ENCODE measurements around the gene CILP. TPM values are rescaled to one million over a fixed set of nuclear protein-coding genes. Genes with fewer than 3 reads are reported as not detected.
A peak's percentile ranks its signal among the peaks of the same experiment; 100 is the strongest.
"Not testable (repeated sequence)": the region's sequence is repeated elsewhere in the genome, so short reads cannot be mapped to it uniquely, and the experiment has no call there.

The CILP gene
- total RNA-seq, 2 experiments from 2014 or later: 0.05 TPM; not detected in 1

GRCh38 chr15:65184868-65185717 lies 26.2 kb downstream of the CILP start, which contains the start of gene CLPX:
CLPX (minus strand) TSS chr15:65185342; CDS start chr15:65185153, 189 bp downstream.
- DNase-seq: peak; percentile 93
- H3K27ac Mint-ChIP-seq: peak within 1 kb of the TSS; percentile 88
- POLR2A ChIA-PET: interaction anchor here (0.7 to 3.1 kb wide), 8 partner anchors 24 to 684 kb away, joined by 3 to 33 read pairs (median 4); partner anchors contain the start of genes PARP16, RAB11A and RNU5B-1
- intact Hi-C loops (cut with micrococcal nuclease): loop anchor here (1.0 to 10.0 kb wide), 5 partner anchors 52 to 196 kb away; partner anchors contain the start of genes PDCD7, RNU5A-1, RNU5B-1 and SPG21
- H3K4me3 Mint-ChIP-seq: peak within 1 kb of the TSS; percentile 95
- CTCF ChIA-PET: interaction anchor here (0.8 to 3.7 kb wide), 7 partner anchors 27 to 200 kb away, joined by 3 to 20 read pairs (median 4); partner anchors contain the start of genes CILP, PARP16 and RNU5B-1
- peaks cover 30% of the 10 kb centered on the region for H3K4me1 Mint-ChIP-seq (ENCODE audit: low read depth)
- H3K9me3 Mint-ChIP-seq: no peaks in the 10 kb centered on the region
- no peaks in the 10 kb centered on the region for H3K27me3 Mint-ChIP-seq
- peaks cover 11% of the 10 kb centered on the region for H3K36me3 Mint-ChIP-seq

- peak; percentile 55 for DNase-seq
- ChIA-PET CTCF (interaction anchor here (2.1 to 3.7 kb wide), 3 partner anchors 27 to 113 kb away, joined by 4 to 20 read pairs (median 14); partner anchors contain the start of genes CILP and PARP16), POLR2A (interaction anchor here (1.3 to 3.1 kb wide), 6 partner anchors 24 to 340 kb away, joined by 3 to 33 read pairs (median 4); partner anchors contain the start of genes PARP16 and RNU5B-1)
- Mint-ChIP-seq H3K4me1 (ENCODE audit: low read depth) (peaks cover 32% of the 10 kb centered on the region), H3K36me3 (peaks cover 15% of the 10 kb centered on the region), H3K27me3 (no peaks in the 10 kb centered on the region), H3K27ac (peak overlapping the region; percentile 88), H3K4me3 (peak overlapping the region; percentile 95), H3K9me3 (no peaks in the 10 kb centered on the region)
- intact Hi-C loops (cut with micrococcal nuclease): loop anchor here (2.0 to 10.0 kb wide), 3 partner anchors 52 to 150 kb away; partner anchors contain the start of genes PDCD7 and RNU5B-1
These were observed 26.9 kb downstream of the CILP start for GRCh38 chr15:65184305-65184867.

- intact Hi-C loops (cut with micrococcal nuclease): loop anchor here (2.0 to 10.0 kb wide), 3 partner anchors 51 to 149 kb away; partner anchors contain the start of genes PDCD7 and RNU5B-1
- H3K36me3 Mint-ChIP-seq: peaks cover 17% of the 10 kb centered on the region
- peak overlapping the region; percentile 95 for H3K4me3 Mint-ChIP-seq
- POLR2A ChIA-PET: interaction anchor here (1.3 to 3.1 kb wide), 3 partner anchors 23 to 121 kb away, joined by 3 to 33 read pairs (median 4); partner anchors contain the start of genes PARP16 and RNU5B-1
- no peak for DNase-seq
- CTCF ChIA-PET: interaction anchor here (3.7 kb wide), 1 partner anchor 103 kb away, joined by 20 read pairs; the partner anchor contains the start of gene PARP16
- peaks cover 32% of the 10 kb centered on the region for H3K4me1 Mint-ChIP-seq (ENCODE audit: low read depth)
- H3K9me3 Mint-ChIP-seq: no peaks in the 10 kb centered on the region
- H3K27ac Mint-ChIP-seq: peak overlapping the region; percentile 88
- H3K27me3 Mint-ChIP-seq: no peaks in the 10 kb centered on the region
These were observed 27.5 kb downstream of the CILP start for GRCh38 chr15:65183865-65184159.

GRCh38 chr15:65182538-65182937 lies 28.7 kb downstream of the CILP start:
- DNase-seq: no peak
- POLR2A ChIA-PET: interaction anchor here (1.5 to 1.8 kb wide), 2 partner anchors 104 to 122 kb away, joined by 4 to 9 read pairs; partner anchors contain the start of genes PARP16 and RNU5B-1
- Mint-ChIP-seq H3K4me3 (peak overlapping the region; percentile 95), H3K27ac (no peak overlapping the region), H3K4me1 (ENCODE audit: low read depth) (peaks cover 32% of the 10 kb centered on the region), H3K36me3 (peaks cover 17% of the 10 kb centered on the region), H3K9me3 (no peaks in the 10 kb centered on the region), H3K27me3 (no peaks in the 10 kb centered on the region)
- intact Hi-C loops (cut with micrococcal nuclease): loop anchor here (10.0 kb wide), 1 partner anchor 148 kb away; no protein-coding TSS in a partner anchor
- CTCF ChIA-PET: interaction anchor here (0.7 to 1.2 kb wide), 3 partner anchors 104 to 149 kb away, joined by 3 to 4 read pairs (median 3); partner anchors contain the start of gene PARP16

- not testable (repeated sequence) for H3K27me3 Mint-ChIP-seq, DNase-seq, H3K27ac Mint-ChIP-seq, H3K4me3 Mint-ChIP-seq, H3K9me3 Mint-ChIP-seq
- POLR2A ChIA-PET: interaction anchor here (1.5 kb wide), 1 partner anchor 123 kb away, joined by 9 read pairs; the partner anchor contains the start of gene RNU5B-1
- peaks cover 17% of the 10 kb centered on the region for H3K36me3 Mint-ChIP-seq
- CTCF ChIA-PET: interaction anchor here (0.7 to 1.2 kb wide), 3 partner anchors 105 to 148 kb away, joined by 3 to 4 read pairs (median 4); partner anchors contain the start of gene PARP16
- intact Hi-C loops (cut with micrococcal nuclease): loop anchor here (10.0 kb wide), 1 partner anchor 147 kb away; no protein-coding TSS in a partner anchor
- peaks cover 32% of the 10 kb centered on the region for H3K4me1 Mint-ChIP-seq (ENCODE audit: low read depth)
These were observed 29.5 kb downstream of the CILP start for GRCh38 chr15:65181582-65182353.

- H3K9me3 Mint-ChIP-seq: no peaks in the 10 kb centered on the region
- H3K27me3 Mint-ChIP-seq: no peaks in the 10 kb centered on the region
- DNase-seq: no peak
- H3K27ac Mint-ChIP-seq: no peak overlapping the region
- ChIA-PET POLR2A (no interaction called here), CTCF (interaction anchor here (1.0 to 1.3 kb wide), 2 partner anchors 32 to 220 kb away, joined by 3 read pairs; partner anchors contain the start of gene CILP)
- intact Hi-C loops (cut with micrococcal nuclease): loop anchor here (10.0 kb wide), 1 partner anchor 145 kb away; no protein-coding TSS in a partner anchor
- H3K36me3 Mint-ChIP-seq: peaks cover 23% of the 10 kb centered on the region
- no peak overlapping the region for H3K4me3 Mint-ChIP-seq
- H3K4me1 Mint-ChIP-seq (ENCODE audit: low read depth): peaks cover 27% of the 10 kb centered on the region
These were observed 31.1 kb downstream of the CILP start for GRCh38 chr15:65180167-65180566.

GRCh38 chr15:65177901-65178300 lies 33.4 kb downstream of the CILP start:
- H3K27me3 Mint-ChIP-seq: no peaks in the 10 kb centered on the region
- CTCF ChIA-PET: no interaction called here
- H3K4me3 Mint-ChIP-seq: no peak overlapping the region
- H3K4me1 Mint-ChIP-seq (ENCODE audit: low read depth): peaks cover 15% of the 10 kb centered on the region
- H3K27ac Mint-ChIP-seq: no peak overlapping the region
- H3K9me3 Mint-ChIP-seq: no peaks in the 10 kb centered on the region
- intact Hi-C loops (cut with micrococcal nuclease): no loop called here
- POLR2A ChIA-PET: no interaction called here
- no peak for DNase-seq
- peaks cover 22% of the 10 kb centered on the region for H3K36me3 Mint-ChIP-seq

- Mint-ChIP-seq H3K36me3 (peaks cover 26% of the 10 kb centered on the region), H3K9me3 (no peaks in the 10 kb centered on the region), H3K4me1 (ENCODE audit: low read depth) (peaks cover 5% of the 10 kb centered on the region), H3K27me3 (no peaks in the 10 kb centered on the region), H3K4me3 (no peak overlapping the region), H3K27ac (no peak overlapping the region)
- DNase-seq: no peak
- intact Hi-C loops (cut with micrococcal nuclease): no loop called here
- CTCF ChIA-PET: interaction anchor here (0.6 kb wide), 1 partner anchor 113 kb away, joined by 3 read pairs; no protein-coding TSS in a partner anchor
- POLR2A ChIA-PET: no interaction called here
These were observed 35.2 kb downstream of the CILP start for GRCh38 chr15:65176056-65176455.

GRCh38 chr15:65175511-65175910 lies 35.8 kb downstream of the CILP start:
- Mint-ChIP-seq H3K36me3 (peaks cover 25% of the 10 kb centered on the region), H3K27me3 (no peaks in the 10 kb centered on the region), H3K4me1 (ENCODE audit: low read depth) (peaks cover 5% of the 10 kb centered on the region), H3K9me3 (no peaks in the 10 kb centered on the region), H3K4me3 (no peak overlapping the region), H3K27ac (no peak overlapping the region)
- intact Hi-C loops (cut with micrococcal nuclease): no loop called here
- ChIA-PET POLR2A (no interaction called here), CTCF (no interaction called here)
- DNase-seq: no peak

- H3K27ac Mint-ChIP-seq: no peak overlapping the region
- no peaks in the 10 kb centered on the region for H3K9me3 Mint-ChIP-seq
- DNase-seq: no peak
- H3K4me1 Mint-ChIP-seq (ENCODE audit: low read depth): peaks cover 1% of the 10 kb centered on the region
- CTCF ChIA-PET: no interaction called here
- peaks cover 23% of the 10 kb centered on the region for H3K36me3 Mint-ChIP-seq
- POLR2A ChIA-PET: no interaction called here
- no peaks in the 10 kb centered on the region for H3K27me3 Mint-ChIP-seq
- intact Hi-C loops (cut with micrococcal nuclease): no loop called here
- H3K4me3 Mint-ChIP-seq: no peak overlapping the region
These were observed 36.8 kb downstream of the CILP start for GRCh38 chr15:65174509-65174908.

- POLR2A ChIA-PET: no interaction called here
- no peaks in the 10 kb centered on the region for H3K9me3 Mint-ChIP-seq
- intact Hi-C loops (cut with micrococcal nuclease): no loop called here
- no peak overlapping the region for H3K4me3 Mint-ChIP-seq
- CTCF ChIA-PET: no interaction called here
- H3K36me3 Mint-ChIP-seq: peaks cover 23% of the 10 kb centered on the region
- peaks cover 1% of the 10 kb centered on the region for H3K4me1 Mint-ChIP-seq (ENCODE audit: low read depth)
- no peaks in the 10 kb centered on the region for H3K27me3 Mint-ChIP-seq
- no peak overlapping the region for H3K27ac Mint-ChIP-seq
- no peak for DNase-seq
These were observed 38.7 kb downstream of the CILP start for GRCh38 chr15:65172531-65172930.

All from activated CD4-positive, alpha-beta memory T cell treated with anti-CD3 and anti-CD28 coated beads for 36 hours (primary cell).